T47D (cell line): ENCODE results near the gene MAP2.

ENCODE experiments used
- DNase-seq, 2 experiments: peaks; one replicate each; pipeline versions ENCODE4 v3.0.0 to v3.0.0-alpha.2; 2011 to 2012; ENCODE audit warnings: low read depth in 1 of 2, low spot score in 1 of 2
- JUND ChIP-seq: IDR thresholded peaks from 2 replicates; pipeline ENCODE4 v1.6.1; 2012; ENCODE audit warnings: low read depth
- in situ Hi-C: cut with HindIII; loops from 2 replicates; pipeline ENCODE4 v1.10.0; 2016; ENCODE audit warnings: low sequenced_read_pairs, low pct_unique_long_range_greater_than_20kb

MAP2 gene, protein sequence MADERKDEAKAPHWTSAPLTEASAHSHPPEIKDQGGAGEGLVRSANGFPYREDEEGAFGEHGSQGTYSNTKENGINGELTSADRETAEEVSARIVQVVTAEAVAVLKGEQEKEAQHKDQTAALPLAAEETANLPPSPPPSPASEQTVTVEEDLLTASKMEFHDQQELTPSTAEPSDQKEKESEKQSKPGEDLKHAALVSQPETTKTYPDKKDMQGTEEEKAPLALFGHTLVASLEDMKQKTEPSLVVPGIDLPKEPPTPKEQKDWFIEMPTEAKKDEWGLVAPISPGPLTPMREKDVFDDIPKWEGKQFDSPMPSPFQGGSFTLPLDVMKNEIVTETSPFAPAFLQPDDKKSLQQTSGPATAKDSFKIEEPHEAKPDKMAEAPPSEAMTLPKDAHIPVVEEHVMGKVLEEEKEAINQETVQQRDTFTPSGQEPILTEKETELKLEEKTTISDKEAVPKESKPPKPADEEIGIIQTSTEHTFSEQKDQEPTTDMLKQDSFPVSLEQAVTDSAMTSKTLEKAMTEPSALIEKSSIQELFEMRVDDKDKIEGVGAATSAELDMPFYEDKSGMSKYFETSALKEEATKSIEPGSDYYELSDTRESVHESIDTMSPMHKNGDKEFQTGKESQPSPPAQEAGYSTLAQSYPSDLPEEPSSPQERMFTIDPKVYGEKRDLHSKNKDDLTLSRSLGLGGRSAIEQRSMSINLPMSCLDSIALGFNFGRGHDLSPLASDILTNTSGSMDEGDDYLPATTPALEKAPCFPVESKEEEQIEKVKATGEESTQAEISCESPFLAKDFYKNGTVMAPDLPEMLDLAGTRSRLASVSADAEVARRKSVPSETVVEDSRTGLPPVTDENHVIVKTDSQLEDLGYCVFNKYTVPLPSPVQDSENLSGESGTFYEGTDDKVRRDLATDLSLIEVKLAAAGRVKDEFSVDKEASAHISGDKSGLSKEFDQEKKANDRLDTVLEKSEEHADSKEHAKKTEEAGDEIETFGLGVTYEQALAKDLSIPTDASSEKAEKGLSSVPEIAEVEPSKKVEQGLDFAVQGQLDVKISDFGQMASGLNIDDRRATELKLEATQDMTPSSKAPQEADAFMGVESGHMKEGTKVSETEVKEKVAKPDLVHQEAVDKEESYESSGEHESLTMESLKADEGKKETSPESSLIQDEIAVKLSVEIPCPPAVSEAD (N-terminal part only)

DNA sequence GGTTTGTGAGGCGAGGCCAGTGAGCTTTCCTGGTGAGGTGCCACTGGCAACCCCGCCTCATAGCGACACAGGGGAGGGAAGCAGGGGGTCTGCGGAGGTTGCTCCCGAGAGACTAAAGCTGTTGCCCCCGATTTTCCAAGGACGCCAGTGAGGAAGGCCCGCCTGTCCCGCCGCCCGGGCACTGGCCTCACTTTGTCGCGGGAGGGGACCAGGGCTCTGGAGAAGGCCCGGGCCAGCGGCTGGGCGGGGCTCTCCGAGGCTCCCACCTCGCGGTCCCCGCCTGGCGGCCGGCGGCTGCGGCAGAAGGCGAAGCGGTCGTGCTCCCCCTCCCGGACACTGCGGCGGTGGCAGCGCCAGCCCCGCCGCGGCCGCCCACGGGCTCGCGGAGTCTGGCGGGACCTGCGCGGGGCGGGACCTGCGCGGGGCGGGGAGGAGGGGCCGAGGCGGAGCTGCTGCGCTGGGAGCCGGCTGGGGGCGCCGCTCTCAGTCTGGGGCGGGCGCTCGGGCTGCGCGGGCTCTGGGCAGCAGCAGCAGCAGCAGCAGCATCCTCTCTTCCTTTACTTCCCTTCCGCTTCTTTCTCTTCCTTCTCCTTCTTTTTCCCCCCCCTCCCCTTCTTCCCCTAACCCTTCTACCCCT is at the start of gene MAP2:
MAP2 (plus strand) TSS at position 486 of the 637 bp plus-strand sequence. CDS start 229,124 bp downstream, outside the sequence.
- in situ Hi-C loops = no loop called here
- DNase-seq = peak; percentile 62 to 90
- no peak for TF ChIP-seq JUND

DNA sequence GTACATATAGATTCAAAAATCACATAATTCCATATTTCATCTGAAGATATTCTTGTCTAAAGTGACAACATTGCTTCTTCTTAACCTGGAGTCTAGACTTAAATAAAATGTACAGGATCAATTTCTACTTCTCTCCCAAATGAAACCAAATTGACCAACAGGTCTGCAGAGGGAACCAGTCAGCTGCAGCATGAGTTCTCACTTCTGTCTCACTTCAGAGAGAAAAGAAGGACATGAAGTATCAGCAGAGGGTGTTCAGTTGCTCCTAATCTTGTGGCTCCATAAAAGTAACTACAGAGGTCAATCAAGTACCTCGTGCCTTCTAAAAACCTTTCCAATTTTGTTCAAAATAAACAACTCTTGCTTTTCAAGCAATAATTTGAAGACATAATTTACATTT is 47.2 kb upstream of the MAP2 start:
- no peak for TF ChIP-seq JUND
- in situ Hi-C loops = no loop called here
- no peak for DNase-seq

DNA sequence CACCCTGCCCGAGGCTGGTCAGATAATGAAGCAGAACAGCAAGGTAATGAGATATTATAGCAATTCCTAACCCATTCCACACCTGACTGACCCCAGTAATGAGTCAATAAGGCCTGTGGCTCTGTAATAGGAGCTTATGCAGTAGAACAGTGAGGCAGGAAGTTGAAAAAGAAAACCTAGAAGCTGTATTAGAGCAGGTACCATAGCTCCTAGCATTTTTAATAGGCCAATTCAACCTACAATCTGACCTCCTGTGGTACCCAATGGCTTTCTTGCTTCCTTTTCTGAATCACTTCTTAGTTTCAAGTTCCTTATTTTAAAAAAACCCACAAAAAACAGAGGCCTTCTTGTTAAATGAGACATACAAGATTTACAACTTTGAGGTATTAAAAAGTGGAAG is 43.6 kb upstream of the MAP2 start:
- in situ Hi-C loops = no loop called here
- no peak for DNase-seq

DNA sequence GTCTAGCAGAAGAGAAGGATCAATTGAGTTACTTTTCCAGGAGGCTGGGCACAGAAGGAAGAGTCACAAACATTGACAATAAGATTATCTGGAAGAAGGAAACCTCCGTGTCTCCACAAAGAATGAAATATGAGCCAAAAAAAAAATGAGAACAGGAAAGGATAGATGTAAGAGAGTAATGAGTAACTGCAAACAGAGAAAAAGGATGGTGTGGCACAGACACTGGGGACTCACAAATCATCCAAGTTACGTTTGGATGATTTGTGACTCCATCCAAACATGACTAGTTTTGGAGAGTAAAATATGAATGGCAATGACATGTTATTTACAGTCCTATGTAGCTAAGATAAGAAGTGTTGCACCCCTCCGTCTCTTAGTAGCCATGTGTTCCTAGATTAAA is 42.8 kb upstream of the MAP2 start:
- no peak for TF ChIP-seq JUND
- in situ Hi-C loops = no loop called here
- DNase-seq = no peak

More for the DNA sequence above, 43.6 kb upstream of the MAP2 start:
- TF ChIP-seq JUND = no peak

DNA sequence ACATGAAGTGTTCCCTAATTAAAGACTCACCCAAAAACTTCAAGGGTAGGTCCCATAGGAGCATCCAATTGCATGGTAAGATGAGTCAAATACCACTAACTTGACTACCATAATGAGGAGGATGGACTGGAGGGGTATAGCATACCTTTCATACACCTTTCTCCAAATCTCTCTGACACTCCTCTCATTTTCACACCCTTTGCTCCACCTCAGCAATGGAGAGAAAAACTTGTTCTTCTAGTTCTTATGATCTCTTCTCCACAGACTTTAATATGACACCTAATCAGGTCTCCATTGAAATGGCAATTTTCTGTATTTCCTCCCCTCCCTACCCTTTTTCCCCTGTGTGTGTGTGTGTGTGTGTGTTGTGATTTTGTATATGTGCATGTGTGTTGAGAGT is 41.1 kb upstream of the MAP2 start:
- in situ Hi-C loops = no loop called here
- DNase-seq = no peak
- no peak for TF ChIP-seq JUND

DNA sequence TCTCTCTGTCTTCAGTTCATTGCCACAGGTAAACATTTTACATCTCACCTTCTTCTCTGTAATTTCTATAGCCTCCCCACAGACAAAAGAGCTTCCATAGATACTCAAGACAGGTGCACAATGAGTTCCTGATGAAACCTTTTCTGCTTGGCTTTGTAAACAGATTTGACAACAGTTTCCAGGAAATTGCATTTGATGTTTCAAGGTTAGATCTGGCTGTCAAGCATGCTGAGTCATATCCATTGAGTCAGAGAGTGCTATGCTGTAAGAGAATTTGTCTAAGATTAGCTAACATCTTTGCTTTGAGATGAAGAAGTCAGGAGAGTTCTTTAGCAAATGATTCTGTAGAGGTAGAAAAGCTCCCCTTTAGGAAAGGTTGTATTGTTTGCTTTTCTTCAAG is 40.6 kb upstream of the MAP2 start:
- DNase-seq = no peak
- no peak for TF ChIP-seq JUND
- in situ Hi-C loops = no loop called here

DNA sequence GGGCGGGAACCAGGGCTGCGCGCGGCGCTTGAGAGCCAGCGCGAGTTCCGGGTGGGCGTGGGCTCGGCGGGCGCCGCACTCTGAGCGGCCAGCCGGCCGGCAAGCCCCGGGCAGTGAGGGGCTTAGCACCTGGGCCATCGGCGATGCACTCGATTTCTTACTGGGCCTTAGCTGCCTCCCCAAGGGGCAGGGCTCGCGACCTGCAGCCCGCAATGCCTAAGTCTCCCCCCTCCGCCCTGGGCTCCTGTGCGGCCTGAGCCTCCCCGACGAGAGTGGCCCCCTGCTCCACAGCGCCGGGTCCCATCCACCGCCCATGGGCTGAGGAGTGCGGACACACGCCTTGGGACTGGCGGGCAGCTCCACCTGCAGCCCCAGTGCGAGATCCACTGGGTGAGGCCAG is 36.5 kb upstream of the MAP2 start:
- no peak for TF ChIP-seq JUND
- DNase-seq = no peak
- in situ Hi-C loops = no loop called here

DNA sequence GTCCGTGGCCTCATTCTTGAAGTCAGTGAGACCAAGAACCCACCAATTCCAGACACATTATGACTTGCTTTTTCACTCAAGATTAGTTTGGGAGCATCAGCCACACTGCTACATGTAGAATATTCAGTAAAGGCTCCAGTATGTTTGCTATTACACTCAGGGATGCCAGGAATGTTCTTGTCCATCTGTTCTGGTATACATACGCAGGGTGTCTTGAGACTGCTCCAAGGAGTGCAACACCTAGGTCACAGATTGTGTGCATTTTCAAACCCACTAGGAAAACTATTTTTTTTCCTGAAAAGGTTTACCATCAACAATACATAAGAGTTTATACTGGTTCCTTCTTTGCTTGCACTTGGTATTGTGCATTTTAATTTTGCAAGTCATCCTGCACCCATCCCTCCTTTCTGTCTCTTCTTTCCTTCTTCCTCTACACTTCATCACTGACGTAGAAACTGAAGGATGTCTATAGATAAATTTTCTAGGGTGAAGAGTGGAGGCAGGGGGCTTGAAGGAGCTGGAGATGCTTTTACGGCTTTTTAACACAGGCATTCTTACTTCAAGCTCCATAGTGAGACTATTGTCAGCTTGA is 35.3 kb upstream of the MAP2 start:
- DNase-seq = peak in 1 of 2 experiments; percentile 22
- no peak for TF ChIP-seq JUND
- in situ Hi-C loops = no loop called here

DNA sequence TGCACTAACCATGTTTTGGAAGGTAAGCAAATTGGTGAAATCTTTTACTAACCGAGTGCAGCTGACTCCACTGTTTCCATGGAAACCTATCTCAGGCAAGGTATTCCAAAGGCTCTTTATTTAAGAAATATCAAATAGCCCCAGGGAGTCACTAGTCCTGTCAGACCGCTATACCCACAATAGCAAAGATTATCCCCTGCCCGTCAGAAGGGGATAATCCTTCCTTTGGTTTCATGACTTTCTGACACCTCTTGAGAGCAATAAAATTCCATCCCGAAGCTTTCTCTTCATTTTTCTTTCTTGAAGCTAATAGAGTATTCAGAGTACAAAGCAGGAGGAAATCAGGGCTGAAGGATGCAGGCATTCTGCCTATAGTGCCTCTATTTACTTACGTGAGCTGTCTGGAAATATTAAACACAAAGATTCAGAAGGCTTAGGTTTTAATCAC is 34.7 kb upstream of the MAP2 start:
- DNase-seq = peak in 1 of 2 experiments; percentile 30
- in situ Hi-C loops = no loop called here
- TF ChIP-seq JUND = no peak

DNA sequence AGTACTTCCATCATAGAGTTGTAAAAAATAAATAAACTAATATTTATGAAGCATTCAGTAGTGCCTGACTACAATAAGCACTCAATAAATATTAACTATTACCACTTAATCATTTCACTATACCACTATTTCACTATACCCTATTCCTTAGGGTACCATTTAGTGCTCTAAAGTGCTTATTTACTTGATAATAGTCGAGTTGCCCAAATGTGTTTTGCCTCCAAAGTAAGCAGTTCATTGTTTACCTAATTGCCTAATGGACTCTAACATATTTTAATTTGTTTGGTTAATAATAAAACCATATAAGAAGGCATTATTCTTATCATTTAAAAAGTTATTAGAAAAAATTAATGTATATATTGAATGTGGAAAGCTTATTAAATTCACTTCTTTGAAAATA is 33.0 kb upstream of the MAP2 start:
- TF ChIP-seq JUND = no peak
- no peak for DNase-seq
- in situ Hi-C loops = no loop called here

DNA sequence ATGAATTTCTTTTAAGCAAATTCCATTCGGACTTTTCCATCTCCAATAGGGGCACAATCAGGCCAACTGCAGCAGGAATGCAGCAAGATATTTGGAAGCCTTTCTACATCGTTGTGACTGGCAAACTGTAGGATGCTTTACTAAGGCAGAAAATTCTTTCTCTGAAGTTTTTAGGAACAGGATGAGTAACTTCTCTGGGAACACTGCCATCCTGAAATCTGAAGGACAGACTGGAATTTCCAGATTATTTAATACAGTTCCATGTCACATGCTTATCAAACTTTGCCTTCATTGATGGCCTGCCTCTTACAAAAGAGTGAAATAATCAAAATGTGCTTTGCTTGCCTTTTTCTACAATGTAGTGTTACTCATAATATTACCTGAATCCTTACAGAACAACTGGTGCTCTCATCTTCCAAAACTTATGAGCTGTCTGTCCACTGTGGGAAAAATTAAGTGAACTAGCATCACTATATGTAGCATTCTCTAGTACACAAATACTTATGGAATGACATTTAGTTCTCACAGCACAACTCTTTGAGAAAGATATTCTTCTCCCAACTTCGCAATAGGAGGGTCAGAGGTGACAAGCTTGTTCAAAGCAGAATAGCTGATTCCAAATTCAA is 32.0 kb upstream of the MAP2 start:
- no peak for DNase-seq
- no peak for TF ChIP-seq JUND
- in situ Hi-C loops = no loop called here

DNA sequence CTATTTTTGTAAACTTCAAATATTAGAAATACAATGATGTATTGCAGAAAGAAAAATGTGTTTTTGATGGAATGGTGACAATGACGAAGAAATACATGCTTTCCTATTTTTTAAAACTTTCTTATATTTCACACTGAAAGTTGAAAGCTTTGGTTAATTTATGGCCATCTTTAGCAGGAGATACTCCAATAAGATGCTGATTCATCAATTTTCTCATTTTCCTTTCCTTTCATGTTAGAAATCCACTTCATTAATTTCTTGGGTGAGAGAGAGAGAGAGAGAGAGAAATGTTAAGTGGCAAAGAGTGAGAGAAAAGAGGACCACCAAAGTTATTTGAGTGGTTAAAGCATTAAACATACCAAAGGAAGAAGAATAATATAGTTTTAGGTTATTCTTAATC is 28.6 kb upstream of the MAP2 start:
- DNase-seq = no peak
- TF ChIP-seq JUND = no peak
- in situ Hi-C loops = no loop called here
